H9 (cell line): ENCODE measurements around the gene PERCC1. TPM values are rescaled to one million over a fixed set of nuclear protein-coding genes. Genes with fewer than 3 reads are reported as not detected.

Source experiments
- DNase-seq: peaks from one replicate; pipeline ENCODE4 v3.0.0-alpha.2; 2017
- H2AFZ ChIP-seq: one replicate; pipeline ENCODE4 v1.6.1; 2013; ENCODE audit warnings: mild to moderate bottlenecking, low read length, control low read depth, moderate library complexity
- H2AK5ac ChIP-seq: 2 replicates; pipeline ENCODE4 v1.6.1; 2013; ENCODE audit warnings: low read length, control low read depth, mixed read lengths; ENCODE audit not compliant: insufficient read length
- H2BK120ac ChIP-seq: one replicate; pipeline ENCODE4 v1.6.1; 2013; ENCODE audit warnings: low read depth, mild to moderate bottlenecking, low read length, control low read depth, inconsistent platforms; ENCODE audit not compliant: poor library complexity, severe bottlenecking
- H2BK12ac ChIP-seq: 2 replicates; pipeline ENCODE4 v1.6.1; 2013; ENCODE audit warnings: low read length, control low read depth, mixed read lengths, low read depth; ENCODE audit not compliant: insufficient read length
- H2BK15ac ChIP-seq: 2 replicates; pipeline ENCODE4 v1.6.1; 2013; ENCODE audit warnings: low read depth, low read length, control low read depth
- H2BK20ac ChIP-seq: one replicate; pipeline ENCODE4 v1.6.1; 2013; ENCODE audit warnings: low read depth, mild to moderate bottlenecking, low read length, control low read depth, inconsistent platforms; ENCODE audit not compliant: poor library complexity, severe bottlenecking
- H2BK5ac ChIP-seq: 2 replicates; pipeline ENCODE4 v1.6.1; 2013; ENCODE audit warnings: low read length, control low read depth, mixed read lengths; ENCODE audit not compliant: insufficient read length
- H3K14ac ChIP-seq: 2 replicates; pipeline ENCODE4 v1.6.1; 2013; ENCODE audit warnings: low read length, control low read depth; ENCODE audit not compliant: insufficient read depth
- H3K18ac ChIP-seq: 2 replicates; pipeline ENCODE4 v1.6.1; 2013; ENCODE audit warnings: low read depth, mild to moderate bottlenecking, mixed read lengths, low read length, control low read depth; ENCODE audit not compliant: insufficient read length
- H3K23ac ChIP-seq: 2 replicates; pipeline ENCODE4 v1.6.1; 2013; ENCODE audit warnings: low read length, control low read depth, mixed read lengths, low read depth; ENCODE audit not compliant: insufficient read length
- H3K23me2 ChIP-seq: 2 replicates; pipeline ENCODE4 v1.6.1; 2013; ENCODE audit warnings: low read depth, mild to moderate bottlenecking, mixed read lengths, low read length, control low read depth; ENCODE audit not compliant: insufficient read length, poor library complexity, severe bottlenecking
- H3K27ac ChIP-seq: 2 replicates; pipeline ENCODE4 v1.5.1; 2013; ENCODE audit warnings: low read length, control low read depth, mixed read lengths, low read depth; ENCODE audit not compliant: insufficient read length
- H3K27me3 ChIP-seq: 2 replicates; pipeline ENCODE4 v1.6.1; 2013; ENCODE audit warnings: low read length, control low read depth, inconsistent platforms; ENCODE audit not compliant: insufficient read depth
- H3K4ac ChIP-seq: 2 replicates; pipeline ENCODE4 v1.6.1; 2013; ENCODE audit warnings: low read depth, mild to moderate bottlenecking, control low read depth, inconsistent platforms, low read length, moderate library complexity
- H3K4me1 ChIP-seq: 2 replicates; pipeline ENCODE4 v1.6.1; 2013; ENCODE audit warnings: low read length, control low read depth, inconsistent platforms; ENCODE audit not compliant: insufficient read depth
- H3K4me2 ChIP-seq: 2 replicates; pipeline ENCODE4 v1.6.1; 2013; ENCODE audit warnings: low read length, control low read depth, mixed read lengths; ENCODE audit not compliant: insufficient read length, insufficient read depth
- H3K56ac ChIP-seq: 2 replicates; pipeline ENCODE4 v1.6.1; 2013; ENCODE audit warnings: low read depth, mild to moderate bottlenecking, mixed read lengths, low read length, control low read depth; ENCODE audit not compliant: insufficient read length
- H3K79me1 ChIP-seq: 2 replicates; pipeline ENCODE4 v1.6.1; 2013; ENCODE audit warnings: low read depth, mild to moderate bottlenecking, moderate library complexity, low read length, control low read depth, inconsistent platforms; ENCODE audit not compliant: insufficient read depth, poor library complexity, severe bottlenecking
- H3K79me2 ChIP-seq: 2 replicates; pipeline ENCODE4 v1.6.1; 2013; ENCODE audit warnings: low read length, control low read depth, inconsistent platforms; ENCODE audit not compliant: insufficient read depth
- H3K9ac ChIP-seq: 2 replicates; pipeline ENCODE4 v1.6.1; 2013; ENCODE audit warnings: low read length, control low read depth, mixed read lengths; ENCODE audit not compliant: insufficient read length; ENCODE audit errors: extremely low read depth
- H3K9me3 ChIP-seq: one replicate; pipeline ENCODE4 v1.6.1; 2013; ENCODE audit warnings: low read depth, low read length, inconsistent platforms; ENCODE audit not compliant: control insufficient read depth
- H3T11ph ChIP-seq: one replicate; pipeline ENCODE4 v1.6.1; 2013; ENCODE audit warnings: mild to moderate bottlenecking, low read length, control low read depth, inconsistent platforms
- H4K20me1 ChIP-seq: one replicate; pipeline ENCODE4 v1.6.1; 2013; ENCODE audit not compliant: control insufficient read depth, insufficient read length, insufficient read depth
- H4K5ac ChIP-seq: 2 replicates; pipeline ENCODE4 v1.6.1; 2013; ENCODE audit warnings: low read depth, mild to moderate bottlenecking, mixed read lengths, low read length, control low read depth; ENCODE audit not compliant: insufficient read length
- H4K8ac ChIP-seq: replicated peaks from 2 replicates; pipeline ENCODE4 v1.6.1; 2013; ENCODE audit warnings: low read length, control low read depth, mixed read lengths, low read depth; ENCODE audit not compliant: insufficient read length
- H4K91ac ChIP-seq: 2 replicates; pipeline ENCODE4 v1.6.1; 2013; ENCODE audit warnings: low read depth, mild to moderate bottlenecking, moderate library complexity, mixed read lengths, low read length, control low read depth; ENCODE audit not compliant: insufficient read length
- H3K27ac Mint-ChIP-seq, 3 experiments: 2 replicates in 2 of 3; 3 replicates in 1 of 3; pipeline ENCODE4 v1.8.0; 2020 to 2021; ENCODE audit warnings: mixed read lengths in 3 of 3, mild to moderate bottlenecking in 1 of 3, moderate library complexity in 1 of 3
- H3K27me3 Mint-ChIP-seq: 2 replicates; pipeline ENCODE4 v1.8.0; 2021; ENCODE audit warnings: low read depth, mild to moderate bottlenecking, moderate library complexity, mixed read lengths
- H3K36me3 Mint-ChIP-seq, 3 experiments: 2 replicates in 2 of 3; 3 replicates in 1 of 3; pipeline ENCODE4 v1.8.0; 2020 to 2021; ENCODE audit warnings: low read depth in 3 of 3, mixed read lengths in 3 of 3; ENCODE audit not compliant: insufficient read depth in 1 of 3
- H3K4me1 Mint-ChIP-seq, 2 experiments: 2 replicates each; pipeline ENCODE4 v1.8.0; 2020; ENCODE audit warnings: mixed read lengths in 2 of 2
- H3K4me3 Mint-ChIP-seq, 2 experiments: 2 replicates in 1 of 2; 3 replicates in 1 of 2; pipeline ENCODE4 v1.8.0; 2020 to 2021; ENCODE audit warnings: mild to moderate bottlenecking in 2 of 2, mixed read lengths in 2 of 2, moderate library complexity in 1 of 2
- H3K9me3 Mint-ChIP-seq, 2 experiments: 2 replicates in 1 of 2; 3 replicates in 1 of 2; pipeline ENCODE4 v1.8.0; 2020; ENCODE audit warnings: mild to moderate bottlenecking in 2 of 2, mixed read lengths in 2 of 2, moderate library complexity in 1 of 2
- CTCF ChIP-seq: fragments of 200-600 bp; sonication (generic); conservative IDR thresholded peaks from 3 replicates; pipeline ENCODE4 v1.8.0; 2021; ENCODE audit warnings: antibody characterized with exemption, mild to moderate bottlenecking
- WGBS: extraction: QIAGEN DNeasy Blood & Tissue Kit; methylation state at CpG from one replicate; pipeline ENCODE4 v1.1.7; 2013; ENCODE audit warnings: missing lambda C conversion rate, low lambda C conversion rate, mixed read lengths; ENCODE audit not compliant: insufficient read length; ENCODE audit errors: extremely low coverage; 5-methylcytosine and 5-hydroxymethylcytosine counted together
- total RNA-seq: library from RNA; stranded (reverse); gene quantifications from 2 replicates; pipeline ENCODE4 v1.2.1, GENCODE V29; 2021

Gene PERCC1
- total RNA-seq, 1 experiment from 2014 or later, result not detected

- no peak for TF ChIP-seq CTCF
- Histone ChIP-seq H3K4ac (no peak overlapping the region), H3K23ac (no peak overlapping the region), H2BK15ac (no peak overlapping the region), H2BK12ac (no peak overlapping the region), H3K79me2 (no peaks in the 10 kb centered on the region), H3K27ac (no peak overlapping the region), H2BK120ac (no peak overlapping the region), H3K4me1 (no peaks in the 10 kb centered on the region), H3K4me2 (no peak overlapping the region), H4K5ac (no peak overlapping the region), H4K20me1 (no peaks in the 10 kb centered on the region), H2BK20ac (no peak overlapping the region), H2AFZ (no peak overlapping the region), H2BK5ac (no peak overlapping the region), H3K14ac (no peak overlapping the region), H4K91ac (no peak overlapping the region), H3K23me2 (no peaks in the 10 kb centered on the region), H3K9ac (no peak overlapping the region), H3K79me1 (no peaks in the 10 kb centered on the region), H3K56ac (no peak overlapping the region), H3T11ph (no peak overlapping the region), H3K27me3 (no peaks in the 10 kb centered on the region), H2AK5ac (no peak overlapping the region), H4K8ac (no peak overlapping the region), H3K9me3 (no peaks in the 10 kb centered on the region), H3K18ac (no peak overlapping the region)
- no peak for DNase-seq
- Mint-ChIP-seq H3K9me3 (no peaks in the 10 kb centered on the region), H3K36me3 (peaks cover 7 to 37% (median 32%) of the 10 kb centered on the region in 3 experiments; a peak in 6 of 7 replicates), H3K4me1 (no peaks in the 10 kb centered on the region), H3K4me3 (no peak overlapping the region), H3K27ac (no peak overlapping the region; a peak in 1 of 7 replicates), H3K27me3 (no peaks in the 10 kb centered on the region)
- WGBS, result no CpG with 5 or more reads among the region's 9 CpGs
Measured at GRCh38 chr16:1398351-1398750, 32.5 kb upstream of the PERCC1 start.
